Measurements from ENCODE around the gene GAREM1. TPM values are rescaled to one million over a fixed set of nuclear protein-coding genes. Genes with fewer than 3 reads are reported as not detected.

GAREM1 gene
- total and polyA plus RNA-seq, 9 of the 15 experiments (the other 6 are each of a cell fraction or from before 2014, with no cell fraction given) = 0.03 to 0.33 (median 0.07) TPM; not detected in 1

DNA sequence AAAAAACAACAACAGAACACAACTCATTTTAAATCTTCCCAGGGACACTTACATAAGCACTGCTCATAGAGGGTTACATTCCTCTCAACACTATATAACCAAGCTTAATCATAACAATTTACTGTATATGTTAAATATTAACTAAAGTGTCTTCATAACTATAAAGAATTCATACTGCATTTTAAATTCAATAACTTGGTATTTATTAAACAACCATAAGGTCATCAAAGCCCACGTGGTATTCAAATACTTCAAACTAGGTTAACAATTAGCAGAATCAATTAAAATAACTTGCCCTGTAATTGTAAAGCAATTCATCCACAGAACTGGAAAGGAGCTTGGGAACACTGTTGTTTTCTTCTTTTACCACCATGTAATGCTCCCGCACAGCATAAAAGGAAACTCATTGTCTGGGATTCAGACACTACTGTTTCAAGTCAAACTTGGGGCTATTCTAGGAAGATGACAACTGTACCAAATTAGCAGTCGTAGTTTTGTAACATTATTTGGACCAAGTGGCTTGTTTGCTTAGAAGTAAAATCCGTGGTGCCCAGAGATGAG, 10.4 kb downstream of the GAREM1 start (continued):
- TF ChIP-seq, protein P1, sequence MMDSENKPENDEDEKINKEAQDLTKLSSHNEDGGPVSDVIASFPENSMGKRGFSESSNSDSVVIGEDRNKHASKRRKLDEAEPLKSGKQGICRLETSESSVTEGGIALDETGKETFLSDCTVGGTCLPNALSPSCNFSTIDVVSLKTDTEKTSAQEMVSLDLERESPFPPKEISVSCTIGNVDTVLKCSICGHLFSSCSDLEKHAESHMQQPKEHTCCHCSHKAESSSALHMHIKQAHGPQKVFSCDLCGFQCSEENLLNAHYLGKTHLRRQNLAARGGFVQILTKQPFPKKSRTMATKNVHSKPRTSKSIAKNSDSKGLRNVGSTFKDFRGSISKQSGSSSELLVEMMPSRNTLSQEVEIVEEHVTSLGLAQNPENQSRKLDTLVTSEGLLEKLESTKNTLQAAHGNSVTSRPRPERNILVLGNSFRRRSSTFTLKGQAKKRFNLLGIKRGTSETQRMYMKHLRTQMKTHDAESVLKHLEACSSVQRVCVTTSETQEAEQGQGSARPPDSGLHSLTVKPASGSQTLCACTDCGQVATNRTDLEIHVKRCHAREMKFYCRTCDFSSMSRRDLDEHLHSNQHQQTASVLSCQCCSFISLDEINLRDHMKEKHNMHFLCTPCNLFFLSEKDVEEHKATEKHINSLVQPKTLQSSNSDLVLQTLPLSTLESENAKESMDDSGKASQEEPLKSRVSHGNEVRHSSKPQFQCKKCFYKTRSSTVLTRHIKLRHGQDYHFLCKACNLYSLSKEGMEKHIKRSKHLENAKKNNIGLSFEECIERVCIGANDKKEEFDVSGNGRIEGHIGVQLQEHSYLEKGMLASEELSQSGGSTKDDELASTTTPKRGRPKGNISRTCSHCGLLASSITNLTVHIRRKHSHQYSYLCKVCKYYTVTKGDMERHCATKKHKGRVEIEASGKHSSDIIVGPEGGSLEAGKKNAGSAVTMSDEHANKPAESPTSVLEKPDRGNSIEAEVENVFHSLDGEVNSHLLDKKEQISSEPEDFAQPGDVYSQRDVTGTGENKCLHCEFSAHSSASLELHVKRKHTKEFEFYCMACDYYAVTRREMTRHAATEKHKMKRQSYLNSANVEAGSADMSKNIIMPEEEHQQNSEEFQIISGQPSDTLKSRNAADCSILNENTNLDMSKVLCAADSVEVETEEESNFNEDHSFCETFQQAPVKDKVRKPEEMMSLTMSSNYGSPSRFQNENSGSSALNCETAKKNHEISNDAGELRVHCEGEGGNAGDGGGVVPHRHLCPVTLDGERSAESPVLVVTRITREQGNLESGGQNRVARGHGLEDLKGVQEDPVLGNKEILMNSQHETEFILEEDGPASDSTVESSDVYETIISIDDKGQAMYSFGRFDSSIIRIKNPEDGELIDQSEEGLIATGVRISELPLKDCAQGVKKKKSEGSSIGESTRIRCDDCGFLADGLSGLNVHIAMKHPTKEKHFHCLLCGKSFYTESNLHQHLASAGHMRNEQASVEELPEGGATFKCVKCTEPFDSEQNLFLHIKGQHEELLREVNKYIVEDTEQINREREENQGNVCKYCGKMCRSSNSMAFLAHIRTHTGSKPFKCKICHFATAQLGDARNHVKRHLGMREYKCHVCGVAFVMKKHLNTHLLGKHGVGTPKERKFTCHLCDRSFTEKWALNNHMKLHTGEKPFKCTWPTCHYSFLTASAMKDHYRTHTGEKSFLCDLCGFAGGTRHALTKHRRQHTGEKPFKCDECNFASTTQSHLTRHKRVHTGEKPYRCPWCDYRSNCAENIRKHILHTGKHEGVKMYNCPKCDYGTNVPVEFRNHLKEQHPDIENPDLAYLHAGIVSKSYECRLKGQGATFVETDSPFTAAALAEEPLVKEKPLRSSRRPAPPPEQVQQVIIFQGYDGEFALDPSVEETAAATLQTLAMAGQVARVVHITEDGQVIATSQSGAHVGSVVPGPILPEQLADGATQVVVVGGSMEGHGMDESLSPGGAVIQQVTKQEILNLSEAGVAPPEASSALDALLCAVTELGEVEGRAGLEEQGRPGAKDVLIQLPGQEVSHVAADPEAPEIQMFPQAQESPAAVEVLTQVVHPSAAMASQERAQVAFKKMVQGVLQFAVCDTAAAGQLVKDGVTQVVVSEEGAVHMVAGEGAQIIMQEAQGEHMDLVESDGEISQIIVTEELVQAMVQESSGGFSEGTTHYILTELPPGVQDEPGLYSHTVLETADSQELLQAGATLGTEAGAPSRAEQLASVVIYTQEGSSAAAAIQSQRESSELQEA (IDR thresholded peaks at IDR 0.05; ENCODE audit: low read depth) = no peak
- no peak for TF ChIP-seq ZFPM2 (CRISPR knock-in tag; IDR thresholded peaks at IDR 0.05)
